Measurements from ENCODE around the gene MINDY4.

DNA sequence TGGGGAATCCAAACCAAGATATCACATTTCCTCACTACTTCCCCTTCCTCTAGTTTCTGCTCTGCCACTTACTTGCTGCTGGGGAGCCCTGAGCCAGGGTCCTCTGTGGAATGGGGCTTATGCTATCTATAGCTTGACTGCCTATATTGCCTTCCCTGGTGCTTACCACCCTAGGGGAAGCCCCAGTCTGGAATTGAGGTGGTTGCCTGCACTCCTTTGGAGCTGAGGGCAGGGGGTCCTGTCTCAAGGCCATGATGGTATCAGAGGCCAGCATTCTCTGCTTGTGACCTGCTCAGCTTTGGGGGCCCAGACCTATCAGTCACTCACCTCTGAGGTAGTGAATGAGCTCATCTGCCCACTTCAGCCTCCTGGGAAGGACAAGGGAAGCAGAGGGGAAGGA lies 48.5 kb upstream of the MINDY4 start:
- no peak for TF ChIP-seq MXD4 (CRISPR knock-in tag; IDR thresholded peaks at IDR 0.05; ENCODE audit: borderline replicate concordance)
- TF ChIP-seq ZNF317 (CRISPR knock-in tag; IDR thresholded peaks at IDR 0.05; ENCODE audit: borderline replicate concordance, low read depth), result no peak
- TF ChIP-seq, protein P1, sequence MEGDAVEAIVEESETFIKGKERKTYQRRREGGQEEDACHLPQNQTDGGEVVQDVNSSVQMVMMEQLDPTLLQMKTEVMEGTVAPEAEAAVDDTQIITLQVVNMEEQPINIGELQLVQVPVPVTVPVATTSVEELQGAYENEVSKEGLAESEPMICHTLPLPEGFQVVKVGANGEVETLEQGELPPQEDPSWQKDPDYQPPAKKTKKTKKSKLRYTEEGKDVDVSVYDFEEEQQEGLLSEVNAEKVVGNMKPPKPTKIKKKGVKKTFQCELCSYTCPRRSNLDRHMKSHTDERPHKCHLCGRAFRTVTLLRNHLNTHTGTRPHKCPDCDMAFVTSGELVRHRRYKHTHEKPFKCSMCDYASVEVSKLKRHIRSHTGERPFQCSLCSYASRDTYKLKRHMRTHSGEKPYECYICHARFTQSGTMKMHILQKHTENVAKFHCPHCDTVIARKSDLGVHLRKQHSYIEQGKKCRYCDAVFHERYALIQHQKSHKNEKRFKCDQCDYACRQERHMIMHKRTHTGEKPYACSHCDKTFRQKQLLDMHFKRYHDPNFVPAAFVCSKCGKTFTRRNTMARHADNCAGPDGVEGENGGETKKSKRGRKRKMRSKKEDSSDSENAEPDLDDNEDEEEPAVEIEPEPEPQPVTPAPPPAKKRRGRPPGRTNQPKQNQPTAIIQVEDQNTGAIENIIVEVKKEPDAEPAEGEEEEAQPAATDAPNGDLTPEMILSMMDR (IDR thresholded peaks at IDR 0.05), result no peak
- TF ChIP-seq NR3C1 (CRISPR knock-in tag; conservative IDR thresholded peaks at IDR 0.05; ENCODE audit: low read depth), result no peak
- no peak for TF ChIP-seq SP1 (CRISPR knock-in tag; conservative IDR thresholded peaks at IDR 0.05)
- TF ChIP-seq, protein P2, sequence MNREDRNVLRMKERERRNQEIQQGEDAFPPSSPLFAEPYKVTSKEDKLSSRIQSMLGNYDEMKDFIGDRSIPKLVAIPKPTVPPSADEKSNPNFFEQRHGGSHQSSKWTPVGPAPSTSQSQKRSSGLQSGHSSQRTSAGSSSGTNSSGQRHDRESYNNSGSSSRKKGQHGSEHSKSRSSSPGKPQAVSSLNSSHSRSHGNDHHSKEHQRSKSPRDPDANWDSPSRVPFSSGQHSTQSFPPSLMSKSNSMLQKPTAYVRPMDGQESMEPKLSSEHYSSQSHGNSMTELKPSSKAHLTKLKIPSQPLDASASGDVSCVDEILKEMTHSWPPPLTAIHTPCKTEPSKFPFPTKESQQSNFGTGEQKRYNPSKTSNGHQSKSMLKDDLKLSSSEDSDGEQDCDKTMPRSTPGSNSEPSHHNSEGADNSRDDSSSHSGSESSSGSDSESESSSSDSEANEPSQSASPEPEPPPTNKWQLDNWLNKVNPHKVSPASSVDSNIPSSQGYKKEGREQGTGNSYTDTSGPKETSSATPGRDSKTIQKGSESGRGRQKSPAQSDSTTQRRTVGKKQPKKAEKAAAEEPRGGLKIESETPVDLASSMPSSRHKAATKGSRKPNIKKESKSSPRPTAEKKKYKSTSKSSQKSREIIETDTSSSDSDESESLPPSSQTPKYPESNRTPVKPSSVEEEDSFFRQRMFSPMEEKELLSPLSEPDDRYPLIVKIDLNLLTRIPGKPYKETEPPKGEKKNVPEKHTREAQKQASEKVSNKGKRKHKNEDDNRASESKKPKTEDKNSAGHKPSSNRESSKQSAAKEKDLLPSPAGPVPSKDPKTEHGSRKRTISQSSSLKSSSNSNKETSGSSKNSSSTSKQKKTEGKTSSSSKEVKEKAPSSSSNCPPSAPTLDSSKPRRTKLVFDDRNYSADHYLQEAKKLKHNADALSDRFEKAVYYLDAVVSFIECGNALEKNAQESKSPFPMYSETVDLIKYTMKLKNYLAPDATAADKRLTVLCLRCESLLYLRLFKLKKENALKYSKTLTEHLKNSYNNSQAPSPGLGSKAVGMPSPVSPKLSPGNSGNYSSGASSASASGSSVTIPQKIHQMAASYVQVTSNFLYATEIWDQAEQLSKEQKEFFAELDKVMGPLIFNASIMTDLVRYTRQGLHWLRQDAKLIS (CRISPR knock-in tag; IDR thresholded peaks at IDR 0.05; ENCODE audit: borderline replicate concordance), result no peak
- TF ChIP-seq, protein P3, sequence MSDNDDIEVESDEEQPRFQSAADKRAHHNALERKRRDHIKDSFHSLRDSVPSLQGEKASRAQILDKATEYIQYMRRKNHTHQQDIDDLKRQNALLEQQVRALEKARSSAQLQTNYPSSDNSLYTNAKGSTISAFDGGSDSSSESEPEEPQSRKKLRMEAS (CRISPR knock-in tag; IDR thresholded peaks at IDR 0.05), result no peak
- no peak for TF ChIP-seq NR1H2 (CRISPR knock-in tag; IDR thresholded peaks at IDR 0.05)
- TF ChIP-seq, protein P4, sequence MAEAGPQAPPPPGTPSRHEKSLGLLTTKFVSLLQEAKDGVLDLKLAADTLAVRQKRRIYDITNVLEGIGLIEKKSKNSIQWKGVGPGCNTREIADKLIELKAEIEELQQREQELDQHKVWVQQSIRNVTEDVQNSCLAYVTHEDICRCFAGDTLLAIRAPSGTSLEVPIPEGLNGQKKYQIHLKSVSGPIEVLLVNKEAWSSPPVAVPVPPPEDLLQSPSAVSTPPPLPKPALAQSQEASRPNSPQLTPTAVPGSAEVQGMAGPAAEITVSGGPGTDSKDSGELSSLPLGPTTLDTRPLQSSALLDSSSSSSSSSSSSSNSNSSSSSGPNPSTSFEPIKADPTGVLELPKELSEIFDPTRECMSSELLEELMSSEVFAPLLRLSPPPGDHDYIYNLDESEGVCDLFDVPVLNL (CRISPR knock-in tag; IDR thresholded peaks at IDR 0.05; ENCODE audit: borderline replicate concordance, low read depth), result no peak
- TF ChIP-seq NFE2L1 (CRISPR knock-in tag; IDR thresholded peaks at IDR 0.05), result no peak
- no peak for TF ChIP-seq ATF1 (CRISPR knock-in tag; IDR thresholded peaks at IDR 0.05)
- TF ChIP-seq, protein P5, sequence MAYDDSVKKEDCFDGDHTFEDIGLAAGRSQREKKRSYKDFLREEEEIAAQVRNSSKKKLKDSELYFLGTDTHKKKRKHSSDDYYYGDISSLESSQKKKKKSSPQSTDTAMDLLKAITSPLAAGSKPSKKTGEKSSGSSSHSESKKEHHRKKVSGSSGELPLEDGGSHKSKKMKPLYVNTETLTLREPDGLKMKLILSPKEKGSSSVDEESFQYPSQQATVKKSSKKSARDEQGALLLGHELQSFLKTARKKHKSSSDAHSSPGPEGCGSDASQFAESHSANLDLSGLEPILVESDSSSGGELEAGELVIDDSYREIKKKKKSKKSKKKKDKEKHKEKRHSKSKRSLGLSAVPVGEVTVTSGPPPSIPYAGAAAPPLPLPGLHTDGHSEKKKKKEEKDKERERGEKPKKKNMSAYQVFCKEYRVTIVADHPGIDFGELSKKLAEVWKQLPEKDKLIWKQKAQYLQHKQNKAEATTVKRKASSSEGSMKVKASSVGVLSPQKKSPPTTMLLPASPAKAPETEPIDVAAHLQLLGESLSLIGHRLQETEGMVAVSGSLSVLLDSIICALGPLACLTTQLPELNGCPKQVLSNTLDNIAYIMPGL (CRISPR knock-in tag; IDR thresholded peaks at IDR 0.05), result no peak
- TF ChIP-seq PRRX2 (CRISPR knock-in tag; IDR thresholded peaks at IDR 0.05), result no peak

Data from WTC11 (cell line).